Common myeloid progenitor, CD34-positive (primary cell): ENCODE measurements around the gene ZBTB44.
A peak's percentile ranks its signal among the peaks of the same experiment; 100 is the strongest.
"Not testable (repeated sequence)": the region's sequence is repeated elsewhere in the genome, so short reads cannot be mapped to it uniquely, and the experiment has no call there.

Experiments used
- CTCF ChIA-PET: fragments of 350-600 bp; sonication (Branson Sonifier 250); formaldehyde crosslinking; loops from one replicate; lab custom pipeline; 2021; ENCODE audit warnings: antibody characterized with exemption; lab: Charles Lee
- POLR2A ChIA-PET: fragments of 350-600 bp; sonication (Branson Sonifier 250); formaldehyde crosslinking; loops from one replicate; lab custom pipeline; 2021; ENCODE audit warnings: antibody characterized with exemption; lab: Charles Lee
- DNase-seq, 3 donors: peaks; one replicate each; pipeline versions ENCODE4 v3.0.0 to v3.0.0-alpha.2; 2013
- H3K27ac ChIP-seq, 2 experiments: 1 replicate in 1 of 2; 2 replicates in 1 of 2; pipeline ENCODE4 v1.7.0; 2013; ENCODE audit warnings: inconsistent platforms in 2 of 2, low read length in 2 of 2, mild to moderate bottlenecking in 2 of 2, low read depth in 1 of 2, moderate library complexity in 1 of 2; ENCODE audit not compliant: severe bottlenecking in 2 of 2, insufficient read depth in 1 of 2, poor library complexity in 1 of 2
- H3K27me3 ChIP-seq, 5 experiments: replicated peaks in 2 of 5; 1 replicate in 3 of 5; 2 replicates in 2 of 5; pipeline versions ENCODE4 v1.6.1 to v1.7.0; 2013; ENCODE audit warnings: low read length in 4 of 5, mild to moderate bottlenecking in 2 of 5, moderate library complexity in 2 of 5, inconsistent platforms in 1 of 5; ENCODE audit not compliant: insufficient read depth in 5 of 5, control insufficient read depth in 4 of 5
- H3K36me3 ChIP-seq, 4 experiments: 1 replicate in 2 of 4; 2 replicates in 2 of 4; pipeline versions ENCODE4 v1.6.1 to v1.7.0; 2013; ENCODE audit warnings: low read length in 3 of 4, control low read depth in 1 of 4, mild to moderate bottlenecking in 1 of 4; ENCODE audit not compliant: control insufficient read depth in 4 of 4, insufficient read depth in 4 of 4
- H3K4me1 ChIP-seq, 4 experiments: 1 replicate in 3 of 4; 2 replicates in 1 of 4; pipeline versions ENCODE4 v1.6.1 to v1.7.1; 2013; ENCODE audit warnings: low read length in 3 of 4, mild to moderate bottlenecking in 3 of 4, control low read depth in 1 of 4, inconsistent platforms in 1 of 4, moderate library complexity in 1 of 4; ENCODE audit not compliant: control insufficient read depth in 4 of 4, insufficient read depth in 4 of 4; ENCODE audit errors: control extremely low read depth in 1 of 4
- H3K4me3 ChIP-seq, 7 experiments: 1 replicate in 4 of 7; 2 replicates in 3 of 7; pipeline versions ENCODE4 v1.5.1 to v1.7.0; 2013; ENCODE audit warnings: mild to moderate bottlenecking in 7 of 7, low read length in 6 of 7, moderate library complexity in 6 of 7, inconsistent platforms in 2 of 7, low read depth in 2 of 7, control low read depth in 1 of 7; ENCODE audit not compliant: insufficient read depth in 4 of 7, control insufficient read depth in 1 of 7; ENCODE audit errors: extremely low read depth in 1 of 7
- H3K9me3 ChIP-seq, 5 experiments: 1 replicate in 4 of 5; 2 replicates in 1 of 5; pipeline versions ENCODE4 v1.6.1 to v1.7.1; 2013; ENCODE audit warnings: low read length in 4 of 5, mild to moderate bottlenecking in 2 of 5, inconsistent platforms in 1 of 5, low read depth in 1 of 5, moderate library complexity in 1 of 5; ENCODE audit not compliant: control insufficient read depth in 4 of 5, insufficient read depth in 2 of 5; ENCODE audit errors: control extremely low read depth in 1 of 5
- WGBS: methylation state at CpG from one replicate; pipeline ENCODE4 v1.1.5; 2013; ENCODE audit not compliant: insufficient coverage; 5-methylcytosine and 5-hydroxymethylcytosine counted together

Gene ZBTB44

GRCh38 chr11:130299978-130300377, 14.7 kb downstream of the ZBTB44 start:
- Histone ChIP-seq H3K9me3 (no peaks in the 10 kb centered on the region), H3K36me3 (peaks cover 6 to 13% (median 8%) of the 10 kb centered on the region in 4 experiments), H3K27ac (no peak overlapping the region), H3K4me1 (peaks cover 3 to 26% (median 16%) of the 10 kb centered on the region in 4 experiments), H3K27me3 (no peaks in the 10 kb centered on the region), H3K4me3 (no peak overlapping the region)
- WGBS, result 100% methylated on average over 2 of the region's 5 CpGs
- ChIA-PET POLR2A (no interaction called here), CTCF (no interaction called here)
- no peak for DNase-seq

- CTCF ChIA-PET, result no interaction called here
- Histone ChIP-seq H3K27me3 (no peaks in the 10 kb centered on the region), H3K4me1 (peaks cover 0 to 5% (median 4%) of the 10 kb centered on the region in 4 experiments), H3K4me3 (no peak overlapping the region), H3K9me3 (no peaks in the 10 kb centered on the region), H3K36me3 (peaks cover 3 to 8% (median 5%) of the 10 kb centered on the region in 4 experiments), H3K27ac (no peak overlapping the region)
- DNase-seq, result no peak
- WGBS, result 96% methylated on average over 4 of the region's 4 CpGs
- POLR2A ChIA-PET, result interaction anchor here (0.6 kb wide), 1 partner anchor 190 kb away, joined by 3 read pairs; no protein-coding TSS in a partner anchor
Observed at GRCh38 chr11:130295657-130296056, 19.1 kb downstream of the ZBTB44 start.

- DNase-seq, result no peak
Observed at GRCh38 chr11:130282111-130282510, 32.6 kb downstream of the ZBTB44 start.

GRCh38 chr11:130281341-130281740, 33.4 kb downstream of the ZBTB44 start:
- H3K4me3 ChIP-seq, POLR2A ChIA-PET, H3K27ac ChIP-seq, DNase-seq, H3K27me3 ChIP-seq, H3K4me1 ChIP-seq: not testable (repeated sequence)
- CTCF ChIA-PET, result interaction anchor here (1.4 to 1.5 kb wide), 2 partner anchors 11 to 18 kb away, joined by 3 read pairs; no protein-coding TSS in a partner anchor
- Histone ChIP-seq H3K36me3 (peaks cover 6 to 23% (median 14%) of the 10 kb centered on the region in 4 experiments), H3K9me3 (peaks cover 0 to 43% (median 11%) of the 10 kb centered on the region in 5 experiments)
- WGBS, result no CpG with 5 or more reads among the region's 6 CpGs

More at GRCh38 chr11:130282111-130282510, 32.6 kb downstream of the ZBTB44 start:
- H3K36me3 ChIP-seq, result peaks cover 4 to 21% (median 16%) of the 10 kb centered on the region in 4 experiments
- H3K9me3 ChIP-seq, result peaks cover 0 to 42% (median 9%) of the 10 kb centered on the region in 5 experiments
- no peak overlapping the region for H3K4me3 ChIP-seq
- no peaks in the 10 kb centered on the region for H3K4me1 ChIP-seq
- no peaks in the 10 kb centered on the region for H3K27me3 ChIP-seq
- WGBS, result 100% methylated on average over 2 of the region's 2 CpGs
- CTCF ChIA-PET, result interaction anchor here (0.6 to 1.5 kb wide), 3 partner anchors 11 to 90 kb away, joined by 3 read pairs; no protein-coding TSS in a partner anchor
- POLR2A ChIA-PET, result interaction anchor here (0.7 kb wide), 1 partner anchor 113 kb away, joined by 3 read pairs; no protein-coding TSS in a partner anchor
- no peak overlapping the region for H3K27ac ChIP-seq

- POLR2A ChIA-PET, result no interaction called here
- Histone ChIP-seq H3K27ac (no peak overlapping the region), H3K27me3 (no peaks in the 10 kb centered on the region), H3K36me3 (peaks cover 8 to 23% (median 14%) of the 10 kb centered on the region in 4 experiments), H3K4me1 (no peaks in the 10 kb centered on the region), H3K9me3 (peaks cover 0 to 43% (median 11%) of the 10 kb centered on the region in 5 experiments), H3K4me3 (no peak overlapping the region)
- WGBS, result no CpG with 5 or more reads among the region's 4 CpGs
- no peak for DNase-seq
- CTCF ChIA-PET, result no interaction called here
Observed at GRCh38 chr11:130279989-130280388, 34.7 kb downstream of the ZBTB44 start.

- POLR2A ChIA-PET, result no interaction called here
- H3K36me3 ChIP-seq, result peaks cover 6 to 21% (median 11%) of the 10 kb centered on the region in 4 experiments
- DNase-seq, result peak in 2 of 3 donors; percentile 30 to 49
- no peaks in the 10 kb centered on the region for H3K27me3 ChIP-seq
- no peaks in the 10 kb centered on the region for H3K4me1 ChIP-seq
- CTCF ChIA-PET, result no interaction called here
- H3K27ac ChIP-seq, result no peak overlapping the region
- WGBS, result 100% methylated on average over 1 of the region's 1 CpG
- peaks cover 0 to 43% (median 11%) of the 10 kb centered on the region in 5 experiments for H3K9me3 ChIP-seq
- no peak overlapping the region for H3K4me3 ChIP-seq
Observed at GRCh38 chr11:130278745-130279144, 36.0 kb downstream of the ZBTB44 start.

- ChIA-PET POLR2A (no interaction called here), CTCF (no interaction called here)
- H3K36me3 ChIP-seq, result peaks cover 6 to 21% (median 9%) of the 10 kb centered on the region in 4 experiments
- no peak overlapping the region for H3K4me3 ChIP-seq
- H3K27ac ChIP-seq, result no peak overlapping the region
- no peaks in the 10 kb centered on the region for H3K4me1 ChIP-seq
- no peaks in the 10 kb centered on the region for H3K27me3 ChIP-seq
- peaks cover 0 to 43% (median 11%) of the 10 kb centered on the region in 5 experiments for H3K9me3 ChIP-seq
- no peak for DNase-seq
- WGBS, result no CpG with 5 or more reads among the region's 3 CpGs
Observed at GRCh38 chr11:130278151-130278550, 36.6 kb downstream of the ZBTB44 start.
